MM.1S (cell line): ENCODE measurements around the gene FKBP1A.
A peak's percentile ranks its signal among the peaks of the same experiment; 100 is the strongest.

ENCODE experiments used
- DNase-seq: peaks from one replicate; pipeline ENCODE4 v3.0.0-alpha.2; 2015
- H2AFZ ChIP-seq: fragments of 300-600 bp; sonication (generic); 2 replicates; pipeline ENCODE4 v1.6.0; 2016; ENCODE audit warnings: antibody characterized with exemption, low read length
- H3F3A ChIP-seq: fragments of 300-600 bp; sonication (generic); 2 replicates; pipeline ENCODE4 v1.6.1; 2016; ENCODE audit warnings: mild to moderate bottlenecking, antibody characterized with exemption, low read length, moderate library complexity, mixed read lengths; ENCODE audit not compliant: insufficient read depth
- H3K27ac ChIP-seq: fragments of 300-600 bp; sonication (generic); 2 replicates; pipeline ENCODE4 v1.5.1; 2016; ENCODE audit warnings: mild to moderate bottlenecking, low read length
- H3K27me3 ChIP-seq: fragments of 300-600 bp; sonication (generic); replicated peaks from 2 replicates; pipeline ENCODE4 v1.6.0; 2016; ENCODE audit warnings: low read length; ENCODE audit not compliant: insufficient read depth
- H3K36me3 ChIP-seq: fragments of 300-600 bp; sonication (generic); replicated peaks from 2 replicates; pipeline ENCODE4 v1.6.1; 2016; ENCODE audit warnings: mild to moderate bottlenecking, low read length, mixed read lengths; ENCODE audit not compliant: insufficient read depth
- H3K4me1 ChIP-seq: fragments of 300-600 bp; sonication (generic); 2 replicates; pipeline ENCODE4 v1.6.1; 2016; ENCODE audit warnings: low read length, mixed read lengths
- H3K4me2 ChIP-seq: fragments of 300-600 bp; sonication (generic); 2 replicates; pipeline ENCODE4 v1.6.0; 2016; ENCODE audit warnings: low read depth, low read length
- H3K4me3 ChIP-seq: fragments of 300-600 bp; sonication (generic); 2 replicates; pipeline ENCODE4 v1.5.1; 2016; ENCODE audit warnings: low read length, mixed read lengths
- H3K79me2 ChIP-seq: fragments of 300-600 bp; sonication (generic); 2 replicates; pipeline ENCODE4 v1.6.1; 2016; ENCODE audit warnings: mixed run types, low read length, mixed read lengths
- H3K9ac ChIP-seq: fragments of 300-600 bp; sonication (generic); 2 replicates; pipeline ENCODE4 v1.6.1; 2016; ENCODE audit warnings: low read length, mixed read lengths
- H3K9me2 ChIP-seq: fragments of 300-600 bp; sonication (generic); replicated peaks from 2 replicates; pipeline ENCODE4 v1.6.1; 2016; ENCODE audit warnings: mild to moderate bottlenecking, low read length, mixed read lengths; ENCODE audit not compliant: insufficient read depth
- H3K9me3 ChIP-seq: fragments of 300-600 bp; sonication (generic); replicated peaks from 2 replicates; pipeline ENCODE4 v1.6.1; 2016; ENCODE audit warnings: mild to moderate bottlenecking, low read length, mixed read lengths; ENCODE audit not compliant: insufficient read depth
- H4K20me1 ChIP-seq: fragments of 300-600 bp; sonication (generic); 2 replicates; pipeline ENCODE4 v1.6.1; 2016; ENCODE audit warnings: mild to moderate bottlenecking, low read length, moderate library complexity, mixed read lengths; ENCODE audit not compliant: insufficient read depth
- CTCF ChIP-seq: fragments of 300-600 bp; sonication (generic); IDR thresholded peaks from 2 replicates; pipeline ENCODE4 v1.5.1; 2016; ENCODE audit warnings: antibody characterized with exemption, low read length, mixed read lengths
- EZH2 ChIP-seq: fragments of 300-600 bp; sonication (generic); optimal IDR thresholded peaks from 2 replicates; pipeline ENCODE3; 2017; ENCODE audit warnings: low read depth, mild to moderate bottlenecking, antibody characterized with exemption, low read length, mixed read lengths
- EZH2phosphoT487 ChIP-seq: fragments of 300-600 bp; sonication (generic); IDR thresholded peaks from 2 replicates; pipeline ENCODE4 v1.6.1; 2018; ENCODE audit warnings: antibody characterized with exemption, low read length

The FKBP1A gene

GRCh38 chr20:1391640-1392442 is 1.0 kb downstream of the FKBP1A start:
- no peak for DNase-seq
- Histone ChIP-seq H2AFZ (peak overlapping the region; percentile 28), H3F3A (no peaks in the 10 kb centered on the region), H3K79me2 (peaks cover 57% of the 10 kb centered on the region), H3K4me1 (peaks cover 14% of the 10 kb centered on the region; the same call in 1 of the 2 replicates), H3K36me3 (no peaks in the 10 kb centered on the region), H3K9me2 (no peaks in the 10 kb centered on the region), H3K27me3 (peaks cover 25% of the 10 kb centered on the region), H3K9ac (peak overlapping the region; percentile 69; the same call in 1 of the 2 replicates), H3K27ac (no peak overlapping the region), H3K9me3 (no peaks in the 10 kb centered on the region), H3K4me3 (peak overlapping the region; percentile 96), H3K4me2 (peak overlapping the region; percentile 90), H4K20me1 (peaks cover 19% of the 10 kb centered on the region; the same call in 1 of the 2 replicates)
- no peak for TF ChIP-seq EZH2
- TF ChIP-seq CTCF, result no peak
- TF ChIP-seq EZH2phosphoT487, result no peak

- Histone ChIP-seq H3K27ac (no peak overlapping the region), H3K79me2 (peaks cover 67% of the 10 kb centered on the region), H3K9me3 (no peaks in the 10 kb centered on the region), H4K20me1 (peaks cover 24% of the 10 kb centered on the region), H3F3A (no peaks in the 10 kb centered on the region), H3K4me2 (peak overlapping the region; percentile 90; the same call in 1 of the 2 replicates), H3K4me1 (peaks cover 14% of the 10 kb centered on the region; the same call in 1 of the 2 replicates), H3K36me3 (no peaks in the 10 kb centered on the region), H3K4me3 (no peak overlapping the region), H3K27me3 (peaks cover 14% of the 10 kb centered on the region), H2AFZ (no peak overlapping the region), H3K9ac (no peak overlapping the region), H3K9me2 (no peaks in the 10 kb centered on the region)
- DNase-seq, result no peak
- TF ChIP-seq EZH2 (no peak), EZH2phosphoT487 (no peak), CTCF (no peak)
Observed at GRCh38 chr20:1390581-1391403, 2.1 kb downstream of the FKBP1A start.

- H3K9me3 ChIP-seq, result no peaks in the 10 kb centered on the region
- H3K4me1 ChIP-seq, result peaks cover 14% of the 10 kb centered on the region; the same call in 1 of the 2 replicates
- TF ChIP-seq CTCF (no peak), EZH2 (no peak), EZH2phosphoT487 (no peak)
- no peak overlapping the region for H2AFZ ChIP-seq
- H3K27me3 ChIP-seq, result 0 out of 2 replicates have a peak, but pooled peaks cover 6% of the 10 kb centered on the region
- H3K4me2 ChIP-seq, result no peak overlapping the region
- peaks cover 29% of the 10 kb centered on the region for H4K20me1 ChIP-seq
- no peaks in the 10 kb centered on the region for H3F3A ChIP-seq
- no peak for DNase-seq
- peaks cover 76% of the 10 kb centered on the region for H3K79me2 ChIP-seq
- no peak overlapping the region for H3K27ac ChIP-seq
- H3K9me2 ChIP-seq, result no peaks in the 10 kb centered on the region
- H3K9ac ChIP-seq, result no peak overlapping the region
- no peak overlapping the region for H3K4me3 ChIP-seq
- H3K36me3 ChIP-seq, result no peaks in the 10 kb centered on the region
Observed at GRCh38 chr20:1389703-1390580, 2.9 kb downstream of the FKBP1A start.
